Adrenal gland (tissue), 5 donors: Measurements from ENCODE around the gene CTNND2.

Experiments used
- POLR2A ChIP-seq, 2 donors: fragments of 450-650 bp; IDR thresholded peaks; one replicate each; pipeline ENCODE4 v1.6.1; 2017; ENCODE audit warnings: antibody characterized with exemption in 2 of 2, mild to moderate bottlenecking in 2 of 2, moderate library complexity in 1 of 2
- TF ChIP-seq, protein P1 (sequence below), 6 experiments: fragments of 450-650 bp in 4 of 6; fragments of 200-600 bp in 2 of 6; sonication (generic) in 1 of 6; IDR thresholded peaks; 1 replicate in 5 of 6; 2 replicates in 1 of 6; pipeline versions ENCODE4 v1.5.1 to v1.8.0; 2016 to 2021; ENCODE audit warnings: antibody characterized with exemption in 6 of 6, mild to moderate bottlenecking in 2 of 6, moderate library complexity in 1 of 6
- donor health status: DM: no; HTN: no; CAD: no.

- TF ChIP-seq, protein P1, sequence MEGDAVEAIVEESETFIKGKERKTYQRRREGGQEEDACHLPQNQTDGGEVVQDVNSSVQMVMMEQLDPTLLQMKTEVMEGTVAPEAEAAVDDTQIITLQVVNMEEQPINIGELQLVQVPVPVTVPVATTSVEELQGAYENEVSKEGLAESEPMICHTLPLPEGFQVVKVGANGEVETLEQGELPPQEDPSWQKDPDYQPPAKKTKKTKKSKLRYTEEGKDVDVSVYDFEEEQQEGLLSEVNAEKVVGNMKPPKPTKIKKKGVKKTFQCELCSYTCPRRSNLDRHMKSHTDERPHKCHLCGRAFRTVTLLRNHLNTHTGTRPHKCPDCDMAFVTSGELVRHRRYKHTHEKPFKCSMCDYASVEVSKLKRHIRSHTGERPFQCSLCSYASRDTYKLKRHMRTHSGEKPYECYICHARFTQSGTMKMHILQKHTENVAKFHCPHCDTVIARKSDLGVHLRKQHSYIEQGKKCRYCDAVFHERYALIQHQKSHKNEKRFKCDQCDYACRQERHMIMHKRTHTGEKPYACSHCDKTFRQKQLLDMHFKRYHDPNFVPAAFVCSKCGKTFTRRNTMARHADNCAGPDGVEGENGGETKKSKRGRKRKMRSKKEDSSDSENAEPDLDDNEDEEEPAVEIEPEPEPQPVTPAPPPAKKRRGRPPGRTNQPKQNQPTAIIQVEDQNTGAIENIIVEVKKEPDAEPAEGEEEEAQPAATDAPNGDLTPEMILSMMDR (IDR thresholded peaks at IDR 0.05) = no peak
- TF ChIP-seq POLR2A (IDR thresholded peaks at IDR 0.05) = no peak
Measured at GRCh38 chr5:11420969-11421368, 483.3 kb downstream of the CTNND2 start.
